ENCODE data around the gene SDC3.

SDC3 gene

DNA sequence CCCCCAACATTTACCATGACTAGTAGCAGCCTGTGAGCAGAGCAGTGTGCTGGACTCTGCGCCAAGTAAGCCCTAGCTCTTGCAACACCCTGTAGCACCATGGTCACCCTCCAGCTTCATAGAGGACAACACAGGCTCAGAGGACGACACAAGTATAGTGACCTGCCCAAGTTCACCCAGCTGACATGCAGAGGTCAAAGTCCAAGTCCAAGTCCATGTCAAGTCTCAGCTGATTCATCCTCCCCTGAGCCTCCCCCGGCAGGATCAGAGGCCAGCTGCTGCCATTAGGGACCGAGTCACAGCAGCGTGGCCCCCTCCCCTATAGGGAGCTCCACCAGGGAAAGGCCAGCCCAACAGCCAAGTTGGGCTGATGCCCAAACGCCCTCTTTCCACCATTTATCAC is 15.9 kb downstream of the SDC3 start:
- peaks cover 49 to 95% (median 82%) of the 10 kb centered on the region in 11 experiments for H3K27me3 ChIP-seq
- H3K27ac ChIP-seq = no peak overlapping the region
- no peak overlapping the region for H3K4me3 ChIP-seq
- TF ChIP-seq Cebpa-rat (IDR thresholded peaks at IDR 0.05) = no peak
- H3K4me2 ChIP-seq = peak overlapping the region in 3 of 11 experiments; percentile 70 to 86 (median 76); a peak in 5 of 22 replicates
- H3K9me3 ChIP-seq (replicated peaks in 1 of 11) = no peaks in the 10 kb centered on the region
- H4K20me1 ChIP-seq = peaks cover 29 to 100% (median 56%) of the 10 kb centered on the region in 11 experiments; a peak in 21 of 22 replicates
- no peak overlapping the region for H3K9ac ChIP-seq
- H3K36me3 ChIP-seq = peaks cover 0 to 34% (median 0%) of the 10 kb centered on the region in 11 experiments; a peak in 5 of 22 replicates
- H3K4me1 ChIP-seq = peaks cover 13 to 82% (median 17%) of the 10 kb centered on the region in 10 experiments

DNA sequence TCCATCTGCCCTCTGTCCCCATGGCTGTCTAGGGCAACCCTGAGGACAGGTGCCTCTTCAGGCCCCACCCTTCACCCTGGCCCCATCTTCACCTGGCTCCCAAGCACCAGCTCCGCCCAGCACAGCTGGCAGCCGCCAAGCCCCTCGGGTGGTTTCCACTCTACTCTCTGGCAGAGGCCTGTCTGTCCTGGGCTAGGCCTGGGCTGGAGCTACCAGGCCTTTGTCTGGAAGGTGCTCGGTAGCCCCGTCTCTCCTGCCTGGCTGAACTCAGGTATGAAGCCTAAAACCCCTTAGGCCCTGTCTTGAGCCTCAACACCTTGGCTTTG is 17.4 kb downstream of the SDC3 start:
- H3K27me3 ChIP-seq = peaks cover 52 to 95% (median 82%) of the 10 kb centered on the region in 11 experiments
- no peak overlapping the region for H3K4me3 ChIP-seq
- no peak overlapping the region for H3K27ac ChIP-seq
- H3K9ac ChIP-seq = peak overlapping the region in 1 of 11 experiments; percentile 62; a peak in 1 of 22 replicates
- peak overlapping the region in 4 of 11 experiments; percentile 30 to 86 (median 73); a peak in 8 of 22 replicates for H3K4me2 ChIP-seq
- H3K36me3 ChIP-seq = peaks cover 0 to 44% (median 0%) of the 10 kb centered on the region in 11 experiments; a peak in 5 of 22 replicates
- H3K9me3 ChIP-seq (replicated peaks in 1 of 11) = no peaks in the 10 kb centered on the region
- H4K20me1 ChIP-seq = peaks cover 43 to 100% (median 59%) of the 10 kb centered on the region in 11 experiments; a peak in 21 of 22 replicates
- TF ChIP-seq Cebpa-rat (IDR thresholded peaks at IDR 0.05) = no peak
- peaks cover 14 to 67% (median 23%) of the 10 kb centered on the region in 10 experiments for H3K4me1 ChIP-seq

GRCh38 chr1:30890502-30891226 is 17.9 kb downstream of the SDC3 start:
- peak overlapping the region in 1 of 11 experiments; percentile 62; a peak in 1 of 22 replicates for H3K9ac ChIP-seq
- H3K36me3 ChIP-seq = peaks cover 0 to 46% (median 0%) of the 10 kb centered on the region in 11 experiments; a peak in 5 of 22 replicates
- no peaks in the 10 kb centered on the region for H3K9me3 ChIP-seq (replicated peaks in 1 of 11)
- peaks cover 57 to 95% (median 83%) of the 10 kb centered on the region in 11 experiments for H3K27me3 ChIP-seq
- peak overlapping the region in 2 of 11 experiments; percentile 76 to 86; a peak in 5 of 22 replicates for H3K4me2 ChIP-seq
- H3K27ac ChIP-seq = no peak overlapping the region
- peaks cover 15 to 63% (median 28%) of the 10 kb centered on the region in 10 experiments for H3K4me1 ChIP-seq
- no peak overlapping the region for H3K4me3 ChIP-seq
- peaks cover 46 to 100% (median 62%) of the 10 kb centered on the region in 11 experiments; a peak in 21 of 22 replicates for H4K20me1 ChIP-seq
- no peak for TF ChIP-seq Cebpa-rat (IDR thresholded peaks at IDR 0.05)

- Histone ChIP-seq H3K27me3 (peaks cover 69 to 95% (median 84%) of the 10 kb centered on the region in 11 experiments), H3K4me3 (no peak overlapping the region), H3K27ac (no peak overlapping the region), H3K4me1 (peaks cover 15 to 57% (median 32%) of the 10 kb centered on the region in 10 experiments), H3K9ac (peak overlapping the region in 1 of 11 experiments; percentile 30; a peak in 1 of 22 replicates), H4K20me1 (peaks cover 39 to 100% (median 64%) of the 10 kb centered on the region in 11 experiments; a peak in 21 of 22 replicates), H3K4me2 (peak overlapping the region in 3 of 11 experiments; percentile 46 to 71 (median 68); a peak in 5 of 22 replicates), H3K36me3 (peaks cover 0 to 47% (median 0%) of the 10 kb centered on the region in 11 experiments; a peak in 5 of 22 replicates), H3K9me3 (replicated peaks in 1 of 11) (no peaks in the 10 kb centered on the region)
- no peak for TF ChIP-seq Cebpa-rat (IDR thresholded peaks at IDR 0.05)
Measured at GRCh38 chr1:30889511-30889910, 19.0 kb downstream of the SDC3 start.

DNA sequence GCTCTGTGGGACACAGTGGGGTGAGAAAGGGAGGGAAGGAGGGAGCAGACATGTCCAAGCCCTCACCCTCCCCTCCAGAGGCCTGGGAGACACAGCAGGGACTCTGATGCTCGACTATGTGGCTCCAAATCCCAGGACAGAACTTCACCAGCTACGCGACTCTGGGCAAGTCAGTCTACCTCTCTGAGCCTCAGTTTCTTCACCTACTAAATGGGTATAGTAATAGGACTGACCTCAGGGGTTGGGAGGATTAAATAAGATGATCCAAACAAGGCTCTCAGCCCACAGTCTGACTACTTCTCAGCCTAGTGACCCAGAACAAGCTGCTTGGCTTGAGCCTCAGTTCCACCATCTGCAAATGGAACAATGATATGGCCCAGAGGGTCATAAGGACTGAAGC is 19.6 kb downstream of the SDC3 start:
- Histone ChIP-seq H3K27ac (no peak overlapping the region), H3K9ac (peak overlapping the region in 2 of 11 experiments; percentile 6 to 30; a peak in 2 of 22 replicates), H3K9me3 (replicated peaks in 1 of 11) (no peaks in the 10 kb centered on the region), H3K36me3 (peaks cover 0 to 48% (median 0%) of the 10 kb centered on the region in 11 experiments; a peak in 5 of 22 replicates), H3K4me2 (peak overlapping the region; percentile 23 to 76 (median 58); a peak in 21 of 22 replicates), H3K4me3 (no peak overlapping the region), H4K20me1 (peaks cover 44 to 100% (median 70%) of the 10 kb centered on the region in 11 experiments; a peak in 21 of 22 replicates), H3K27me3 (peaks cover 74 to 98% (median 89%) of the 10 kb centered on the region in 11 experiments), H3K4me1 (peaks cover 16 to 59% (median 33%) of the 10 kb centered on the region in 10 experiments)
- TF ChIP-seq Cebpa-rat (IDR thresholded peaks at IDR 0.05) = no peak

GRCh38 chr1:30888391-30888790 is 20.2 kb downstream of the SDC3 start:
- H3K4me2 ChIP-seq = peak overlapping the region; percentile 23 to 76 (median 58); a peak in 21 of 22 replicates
- no peak overlapping the region for H3K4me3 ChIP-seq
- no peak for TF ChIP-seq Cebpa-rat (IDR thresholded peaks at IDR 0.05)
- H3K4me1 ChIP-seq = peaks cover 19 to 59% (median 39%) of the 10 kb centered on the region in 10 experiments
- peaks cover 80 to 98% (median 91%) of the 10 kb centered on the region in 11 experiments for H3K27me3 ChIP-seq
- no peaks in the 10 kb centered on the region for H3K9me3 ChIP-seq (replicated peaks in 1 of 11)
- peak overlapping the region in 2 of 11 experiments; percentile 6 to 30; a peak in 2 of 22 replicates for H3K9ac ChIP-seq
- peaks cover 0 to 53% (median 0%) of the 10 kb centered on the region in 11 experiments; a peak in 5 of 22 replicates for H3K36me3 ChIP-seq
- no peak overlapping the region for H3K27ac ChIP-seq
- peaks cover 44 to 100% (median 71%) of the 10 kb centered on the region in 11 experiments; a peak in 21 of 22 replicates for H4K20me1 ChIP-seq

DNA sequence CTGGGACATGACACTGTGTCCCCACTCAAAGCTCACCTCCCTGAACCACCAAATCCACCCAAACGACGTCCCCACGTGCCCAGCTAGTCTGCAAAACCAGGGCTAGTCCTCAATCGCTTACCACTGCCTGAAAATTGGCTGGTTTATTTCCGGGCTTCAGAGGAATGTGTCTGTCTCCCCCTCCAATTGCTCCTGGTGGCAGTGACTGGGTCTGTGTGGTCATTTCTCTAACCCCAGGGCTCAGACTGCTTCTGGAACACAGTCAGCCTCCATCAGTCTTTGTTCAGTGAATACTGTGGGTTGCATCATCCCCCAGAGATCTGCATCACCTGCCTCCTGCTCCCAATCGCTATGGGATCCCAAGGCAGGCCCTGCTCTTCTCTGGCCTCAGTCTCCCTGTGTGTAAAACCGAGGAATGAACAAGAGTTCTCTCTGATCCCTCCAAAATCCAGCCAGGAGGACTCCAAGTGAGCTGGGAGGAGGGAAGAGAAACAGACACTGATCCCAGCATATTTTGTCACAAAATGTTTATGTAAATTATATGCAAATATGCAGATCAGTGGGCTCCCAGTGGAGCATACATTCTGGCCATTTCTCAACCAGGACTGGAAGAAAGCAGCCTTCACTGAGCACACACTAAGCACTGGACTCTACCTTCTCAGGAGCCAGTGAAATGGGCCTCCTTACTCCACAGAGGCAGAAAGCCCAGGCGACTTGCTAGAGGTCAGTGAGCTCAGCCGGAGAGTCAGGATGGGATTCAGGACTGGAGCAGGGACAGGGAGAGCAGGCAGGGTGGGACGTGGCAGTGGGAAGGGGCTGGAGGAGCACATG is 20.9 kb downstream of the SDC3 start:
- Histone ChIP-seq H3K4me2 (peak overlapping the region; percentile 23 to 76 (median 58); a peak in 20 of 22 replicates), H3K9me3 (replicated peaks in 1 of 11) (no peaks in the 10 kb centered on the region), H3K4me1 (peaks cover 19 to 61% (median 41%) of the 10 kb centered on the region in 10 experiments), H3K27ac (no peak overlapping the region), H4K20me1 (peaks cover 43 to 100% (median 72%) of the 10 kb centered on the region in 11 experiments; a peak in 21 of 22 replicates), H3K9ac (peak overlapping the region in 2 of 11 experiments; percentile 6 to 30; a peak in 2 of 22 replicates), H3K27me3 (peaks cover 87 to 100% (median 94%) of the 10 kb centered on the region in 11 experiments), H3K4me3 (no peak overlapping the region), H3K36me3 (peaks cover 0 to 60% (median 0%) of the 10 kb centered on the region in 11 experiments; a peak in 5 of 22 replicates)
- peak in 1 of 11 experiments; percentile 44; a peak in 1 of 22 replicates for TF ChIP-seq Cebpa-rat (IDR thresholded peaks at IDR 0.05)
